ENCODE results near the gene TLCD5.

- TF ChIP-seq CTCF (IDR thresholded peaks at IDR 0.05), result no peak
- no peak for TF ChIP-seq POLR2A (IDR thresholded peaks at IDR 0.05)
These were observed 14.3 kb downstream of the TLCD5 start for GRCh38 chr11:120339394-120339890.
